Colon (tissue), 2 donors: Measurements from ENCODE around the gene RIMBP3B.
"Not testable (repeated sequence)": the region's sequence is repeated elsewhere in the genome, so short reads cannot be mapped to it uniquely, and the experiment has no call there.

Experiments used
- FAIRE-seq: peaks from 2 replicates; lab custom pipeline; 2012; peaks lifted over from hg19 to GRCh38; lab: Jason Lieb, UNC
- donor health status: control.
- donor health status: control.

The RIMBP3B gene

GRCh38 chr22:21418974-21419638 lies 35.6 kb downstream of the RIMBP3B start:
- FAIRE-seq, result not testable (repeated sequence)

DNA sequence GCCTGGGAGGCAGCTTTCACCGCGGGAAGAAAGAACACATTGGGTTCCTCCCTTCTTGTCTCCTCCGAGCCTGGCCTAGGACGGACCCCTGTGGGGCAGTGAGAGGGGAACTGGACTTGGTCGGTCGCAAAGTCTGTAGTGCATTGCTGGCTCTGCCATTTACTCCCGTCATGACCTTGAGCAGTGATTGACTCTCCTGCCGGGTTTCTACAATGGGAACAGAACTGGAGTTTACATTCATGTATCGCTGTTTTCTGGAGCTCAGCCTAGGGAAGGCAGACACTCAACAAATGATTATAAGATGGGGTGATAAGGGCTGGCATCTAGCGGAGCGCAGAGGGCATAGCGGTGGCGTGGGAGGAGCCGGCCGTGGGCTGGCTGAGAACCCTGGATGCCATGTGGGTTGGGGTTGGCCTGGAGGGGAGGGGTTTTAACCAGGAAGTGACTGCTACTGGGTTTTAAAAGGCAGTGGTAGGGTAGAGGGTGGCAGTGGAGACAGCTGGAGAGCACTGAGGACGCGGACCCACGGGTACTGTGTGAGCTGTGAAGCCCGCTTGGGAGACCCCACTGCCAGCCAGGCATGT lies 36.7 kb downstream of the RIMBP3B start:
- not testable (repeated sequence) for FAIRE-seq

- FAIRE-seq, result not testable (repeated sequence)
Measured at GRCh38 chr22:21424084-21424709, 40.6 kb downstream of the RIMBP3B start.

GRCh38 chr22:21434378-21435233 lies 51.1 kb downstream of the RIMBP3B start:
- not testable (repeated sequence) for FAIRE-seq

GRCh38 chr22:21435998-21436810 lies 52.7 kb downstream of the RIMBP3B start:
- not testable (repeated sequence) for FAIRE-seq

- not testable (repeated sequence) for FAIRE-seq
Measured at GRCh38 chr22:21438013-21438412, 54.5 kb downstream of the RIMBP3B start.
